Central memory CD4-positive, alpha-beta T cell (primary cell): Measurements from ENCODE around the gene SDK2.

ENCODE experiments used
- DNase-seq: peaks from one replicate; pipeline ENCODE4 v3.0.0; 2022

SDK2 gene

DNA sequence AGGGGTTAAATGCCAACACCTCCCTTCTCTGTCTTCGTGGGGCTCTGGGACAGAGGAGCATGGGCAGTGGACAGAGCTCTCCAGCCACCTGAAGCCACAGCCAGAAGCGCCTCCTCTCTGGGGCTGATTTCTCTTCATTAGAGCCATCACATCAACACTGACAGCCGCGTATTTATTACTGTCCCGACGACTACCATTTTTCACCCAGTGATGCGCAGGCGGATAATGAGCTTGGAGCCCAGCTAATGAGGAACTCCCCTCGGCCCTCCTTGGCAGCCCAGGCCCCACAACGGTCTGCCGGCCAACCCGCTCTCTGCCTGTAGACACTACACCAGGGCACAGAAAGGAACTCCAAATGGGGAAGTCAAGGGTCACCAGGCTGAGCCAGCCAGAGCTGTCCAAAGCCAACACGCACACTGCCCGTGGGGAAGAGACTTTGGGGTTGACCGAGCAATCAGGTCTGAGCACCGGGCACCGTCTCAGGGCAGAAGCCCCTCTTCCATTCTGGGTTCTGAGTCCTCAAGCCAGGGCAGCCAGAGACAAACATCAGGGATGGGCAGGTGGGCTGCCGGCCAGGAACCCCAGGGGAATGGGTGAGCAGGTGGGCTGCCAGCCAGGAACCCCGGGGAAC lies 13.2 kb downstream of the SDK2 start:
- no peak for DNase-seq

DNA sequence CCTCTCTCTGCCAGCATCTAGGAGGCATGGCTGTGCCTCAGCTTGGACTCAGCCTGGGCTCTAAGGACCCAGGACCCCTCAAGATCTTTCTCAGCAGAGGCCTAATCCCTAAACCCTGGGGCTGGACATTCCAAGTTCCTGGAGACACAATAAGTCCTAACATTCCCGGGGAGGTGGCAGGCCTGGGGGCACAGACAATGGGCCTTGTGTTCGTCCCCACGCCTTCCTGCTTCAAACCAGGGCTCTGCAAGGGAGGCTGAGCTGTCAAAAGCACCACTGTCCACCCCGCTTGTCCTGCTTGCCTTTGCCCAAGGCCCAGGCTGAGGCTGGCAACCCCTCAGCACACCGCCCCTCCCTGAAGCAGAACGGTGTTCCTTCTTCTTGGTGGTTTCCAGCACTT lies 13.7 kb downstream of the SDK2 start:
- DNase-seq: no peak

GRCh38 chr17:73628642-73629552 lies 15.3 kb downstream of the SDK2 start:
- no peak for DNase-seq

GRCh38 chr17:73625991-73626673 lies 18.1 kb downstream of the SDK2 start:
- DNase-seq: no peak

- DNase-seq: no peak
Measured at GRCh38 chr17:73625006-73625405, 19.2 kb downstream of the SDK2 start.

- DNase-seq: no peak
Measured at GRCh38 chr17:73624496-73624988, 19.7 kb downstream of the SDK2 start.

- DNase-seq: no peak
Measured at GRCh38 chr17:73623818-73624217, 20.4 kb downstream of the SDK2 start.

DNA sequence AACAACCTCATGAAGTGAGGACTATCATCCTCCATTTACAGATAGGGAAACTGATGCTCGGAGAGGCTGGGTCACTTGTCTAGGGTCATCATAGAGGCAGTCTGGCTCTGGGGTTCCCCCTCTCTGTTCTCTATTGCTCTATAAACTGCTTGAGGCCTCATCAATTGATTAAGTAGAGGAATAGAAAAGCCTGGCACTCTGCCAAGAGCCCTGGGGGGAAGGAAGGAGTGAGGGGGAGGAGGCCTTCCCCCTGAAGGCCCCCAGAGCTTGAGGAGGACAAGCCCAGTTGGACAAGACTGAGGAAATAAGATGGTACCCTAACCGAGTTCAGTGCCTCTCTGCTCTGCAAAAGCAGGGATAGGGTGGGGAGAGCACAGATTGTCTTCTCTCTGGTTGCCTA lies 21.0 kb downstream of the SDK2 start:
- DNase-seq: no peak

- DNase-seq: no peak
Measured at GRCh38 chr17:73622381-73622780, 21.9 kb downstream of the SDK2 start.

DNA sequence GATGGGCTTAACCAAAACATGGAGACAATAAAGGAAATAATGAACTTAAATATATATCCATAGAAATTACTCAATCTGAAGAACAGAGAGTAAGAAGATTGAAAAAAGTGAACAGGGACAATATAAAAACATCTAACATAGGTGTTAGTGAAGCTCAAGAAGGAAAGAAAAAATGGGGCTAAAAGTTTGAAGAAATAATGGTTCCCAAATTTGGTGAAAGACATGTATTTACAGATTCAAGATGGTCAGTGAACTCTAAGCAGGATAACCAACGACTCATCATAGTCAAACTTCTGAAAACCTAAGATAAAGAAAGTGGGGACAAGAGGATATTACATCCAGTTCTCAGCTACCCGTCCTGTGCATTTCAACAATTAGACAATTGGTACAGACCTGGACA lies 22.6 kb downstream of the SDK2 start:
- no peak for DNase-seq

DNA sequence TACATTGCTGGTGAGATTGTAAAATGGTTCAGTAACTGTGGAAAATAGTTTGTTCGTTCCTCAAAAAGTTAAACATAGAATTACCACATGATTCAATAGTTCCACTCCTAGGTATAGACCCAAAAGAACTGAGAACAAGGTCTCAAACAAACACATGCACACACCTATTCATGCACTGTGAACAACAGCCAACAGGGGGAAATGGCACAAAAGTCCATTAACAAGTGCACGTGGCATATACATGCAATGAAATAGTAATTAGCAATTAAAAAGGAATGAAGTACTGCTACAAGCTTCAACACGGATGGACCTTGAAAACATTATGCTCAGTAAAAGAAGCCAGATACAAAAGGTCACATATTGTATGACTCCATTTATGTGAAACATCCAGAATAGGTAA lies 23.8 kb downstream of the SDK2 start:
- DNase-seq: no peak

DNA sequence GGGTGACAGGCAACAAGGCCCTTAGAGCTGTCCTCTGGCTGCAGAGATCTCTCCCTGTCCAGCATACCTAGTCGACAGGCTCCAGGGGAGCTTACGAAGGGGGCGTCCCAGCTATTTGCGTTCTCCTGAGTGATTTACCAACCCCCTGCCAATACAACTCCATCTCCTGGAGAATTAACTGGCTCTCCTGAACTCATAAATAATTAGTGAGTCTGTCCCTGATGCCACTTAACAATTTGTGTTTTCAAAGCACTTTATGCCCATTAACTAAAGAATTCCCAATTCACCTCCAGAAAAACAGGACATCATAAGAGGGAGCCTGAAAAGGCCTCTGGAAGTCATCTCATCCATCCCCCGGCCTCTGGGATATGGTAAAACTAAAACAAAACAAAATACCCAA lies 26.7 kb downstream of the SDK2 start:
- DNase-seq: no peak

DNA sequence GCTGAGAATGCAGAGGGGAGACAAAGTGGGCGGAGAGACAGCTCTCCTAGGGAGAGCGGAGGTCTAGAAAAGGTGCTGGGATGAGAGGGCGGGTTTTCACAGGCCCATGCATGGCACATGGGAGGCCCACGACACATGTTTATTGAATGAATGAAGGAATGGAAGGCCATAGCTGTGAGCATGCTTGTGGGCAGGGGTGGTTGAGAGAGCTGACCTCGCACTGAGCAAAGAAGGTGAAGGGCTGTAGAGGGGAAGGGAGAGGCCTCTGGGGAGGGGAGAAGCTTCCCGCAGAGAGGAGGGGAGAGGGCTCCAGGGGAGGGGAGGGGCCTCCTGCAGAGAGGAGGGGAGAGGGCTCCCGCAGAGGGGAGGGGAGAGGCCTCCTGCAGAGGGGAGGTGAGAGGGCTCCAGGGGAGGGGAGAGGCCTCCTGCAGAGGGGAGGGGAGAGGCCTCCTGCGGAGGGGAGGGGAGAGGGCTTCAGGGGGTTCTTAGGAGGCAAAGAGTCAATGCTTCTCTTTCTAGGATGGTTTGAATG lies 27.3 kb downstream of the SDK2 start:
- no peak for DNase-seq

DNA sequence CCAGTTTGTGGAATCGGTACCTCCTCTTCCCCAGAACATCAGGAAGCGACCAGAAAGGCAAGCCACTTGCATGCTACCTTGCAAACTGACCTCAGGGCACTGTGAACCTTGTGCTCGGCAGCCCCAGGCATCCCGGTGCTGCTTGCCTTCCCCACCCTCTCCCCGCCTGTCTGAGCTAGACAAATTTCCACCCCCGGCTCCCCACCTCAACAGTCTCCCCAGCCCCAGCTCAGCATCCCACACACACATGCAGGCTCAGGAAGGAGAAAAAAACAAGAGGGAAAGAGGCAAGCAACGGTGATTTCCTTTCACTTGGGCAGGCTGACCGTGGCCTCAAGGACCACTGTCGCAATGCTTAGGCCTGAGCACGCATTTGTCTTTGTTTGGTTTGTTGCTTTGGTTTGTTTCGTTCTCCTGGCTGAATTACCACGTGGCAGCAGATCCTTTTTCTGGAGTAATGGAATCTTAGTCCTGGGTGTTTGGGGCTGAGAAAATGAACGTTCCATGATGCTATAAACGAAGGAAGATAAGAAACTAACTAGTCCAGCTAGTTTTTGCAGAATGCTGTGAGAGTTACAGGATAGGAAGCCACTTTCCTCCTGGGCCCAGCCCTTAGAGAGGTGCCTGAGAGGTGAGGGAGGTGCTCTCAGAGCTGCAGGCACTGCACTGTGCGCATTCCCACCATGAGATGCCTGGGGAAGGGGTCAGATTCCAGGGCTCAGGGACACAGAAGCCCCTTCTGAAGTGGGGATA lies 27.9 kb downstream of the SDK2 start:
- no peak for DNase-seq

DNA sequence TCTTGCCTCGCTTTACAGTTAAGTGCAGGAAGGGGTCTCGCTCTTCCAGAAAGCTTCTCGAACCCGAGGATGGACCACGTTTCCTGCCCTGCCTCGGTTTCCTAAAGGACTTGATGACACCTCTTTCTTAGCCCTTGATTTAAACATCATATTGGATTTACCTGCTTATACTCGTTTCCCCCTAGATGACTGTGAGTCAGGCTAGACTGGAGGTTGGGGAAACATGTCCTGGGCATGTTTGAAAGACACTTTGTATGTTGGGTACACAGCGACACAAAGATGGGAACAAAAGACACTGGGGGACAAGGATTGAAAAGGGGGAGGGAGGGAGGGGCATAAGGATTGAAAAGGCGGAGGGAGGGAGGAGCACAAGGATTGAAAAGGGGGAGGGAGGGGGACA lies 30.0 kb downstream of the SDK2 start:
- no peak for DNase-seq

DNA sequence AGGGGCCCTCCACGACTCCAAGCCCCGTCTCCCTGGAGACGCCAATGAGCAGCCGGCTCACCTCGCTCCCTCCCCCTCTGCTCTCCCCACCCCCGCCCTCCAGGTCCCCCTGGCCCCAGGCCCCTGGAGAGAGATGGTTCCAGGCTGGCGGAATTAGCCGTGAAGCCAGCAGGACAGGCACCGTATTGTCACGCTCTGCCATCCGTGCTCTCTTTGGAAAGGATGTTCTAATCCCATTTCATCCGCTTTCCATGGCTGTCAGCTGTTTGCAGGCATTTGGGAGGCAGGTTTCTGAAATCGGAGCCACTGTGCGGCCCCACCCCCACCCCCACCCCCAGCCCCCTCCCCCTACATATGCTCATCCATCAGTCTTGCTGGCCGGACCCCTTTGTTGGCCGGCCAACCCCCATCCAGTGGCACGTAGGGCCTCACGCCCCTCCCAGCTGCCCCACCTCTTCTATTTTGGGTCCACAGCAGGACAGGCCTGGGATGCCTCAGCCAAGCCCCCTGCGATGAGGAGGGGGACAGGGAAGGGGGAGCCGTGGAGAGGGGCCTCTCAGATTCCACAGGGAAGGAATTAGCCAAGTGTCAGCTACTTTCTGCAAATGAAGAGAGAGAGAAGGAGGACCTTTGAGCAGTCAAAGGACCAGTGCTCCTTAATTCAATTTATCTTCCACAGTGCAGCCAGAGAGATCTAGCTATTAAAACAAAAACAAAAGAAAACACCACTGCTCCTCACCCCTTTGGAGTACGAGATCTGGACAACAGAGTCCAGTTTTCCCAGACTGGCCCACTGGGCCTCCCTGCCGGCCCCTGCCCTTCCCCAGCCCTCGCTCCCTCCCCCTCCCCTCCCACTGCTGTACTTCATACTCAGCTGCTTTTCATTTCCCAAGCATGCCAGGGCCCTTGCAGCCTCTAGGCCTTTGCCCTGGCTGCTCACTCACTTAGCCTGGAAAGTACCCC lies 30.7 kb downstream of the SDK2 start:
- no peak for DNase-seq

DNA sequence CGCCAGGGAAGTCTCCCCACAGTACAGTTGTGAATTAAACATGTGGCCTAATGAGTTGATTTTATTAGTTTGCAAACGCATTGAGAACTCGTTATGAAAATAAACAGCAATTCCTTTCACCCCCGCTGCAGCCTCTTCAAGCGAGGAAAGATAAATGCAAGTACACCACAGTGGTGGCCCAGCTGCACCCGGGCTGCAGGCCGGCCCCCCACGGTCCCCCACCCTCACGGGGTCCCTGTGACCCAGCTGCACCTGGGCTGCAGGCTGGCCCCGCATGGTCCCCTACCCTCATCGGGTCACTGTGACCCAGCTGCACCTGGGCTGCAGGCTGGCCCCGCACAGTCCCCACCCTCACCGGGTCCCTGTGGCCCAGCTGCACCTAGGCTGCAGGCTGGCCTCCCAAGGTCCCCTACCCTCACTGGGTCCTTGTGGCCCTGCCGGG lies 32.2 kb downstream of the SDK2 start:
- DNase-seq: no peak

DNA sequence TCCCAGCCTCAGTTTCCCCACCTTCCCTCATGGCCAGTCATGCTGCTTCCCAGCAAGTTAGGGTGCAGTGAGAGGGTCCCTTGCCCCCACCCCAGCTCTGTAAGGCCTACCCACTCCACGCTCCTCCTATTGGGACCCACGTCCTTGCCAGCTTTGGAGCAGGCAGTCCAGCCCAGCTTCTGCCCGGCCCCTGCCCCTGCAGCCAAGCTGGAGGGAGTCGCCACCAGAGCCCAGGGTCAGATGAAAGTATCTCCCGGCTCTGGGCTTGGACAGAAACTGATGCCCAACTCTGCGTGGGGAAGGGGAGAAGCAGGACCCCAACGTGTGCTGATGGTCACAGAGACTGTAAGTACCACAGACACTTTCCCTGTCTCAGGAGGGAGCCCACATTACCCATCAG lies 32.6 kb downstream of the SDK2 start:
- no peak for DNase-seq

DNA sequence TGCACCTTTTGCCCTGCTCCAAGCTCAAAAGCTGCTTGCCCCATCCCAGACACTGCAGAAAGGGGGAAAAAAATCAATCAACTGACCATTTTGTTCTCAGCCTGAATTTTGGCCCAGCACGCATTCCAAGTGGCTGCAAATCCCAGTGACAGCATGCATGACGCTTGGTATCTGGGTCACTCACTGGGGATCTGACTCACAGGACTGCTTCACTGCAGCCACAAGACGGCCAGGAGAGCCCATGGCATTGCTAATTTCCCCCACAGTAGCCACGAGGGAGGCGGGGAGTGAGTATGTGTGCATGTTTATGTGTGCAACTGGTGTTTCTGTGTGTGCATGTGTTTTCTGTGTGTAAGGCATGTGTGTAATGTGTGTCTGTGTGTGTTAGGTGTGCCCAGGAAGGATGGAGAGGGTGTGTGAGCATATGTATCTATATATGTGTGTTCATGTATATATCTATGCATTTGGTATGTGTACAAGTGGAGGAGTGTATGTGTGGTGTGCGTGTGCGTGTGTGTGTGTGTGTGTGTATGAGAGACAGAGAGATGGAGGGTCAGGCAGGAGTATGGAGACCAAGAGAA lies 33.8 kb downstream of the SDK2 start:
- no peak for DNase-seq

GRCh38 chr17:73609758-73610157 lies 34.5 kb downstream of the SDK2 start:
- no peak for DNase-seq

DNA sequence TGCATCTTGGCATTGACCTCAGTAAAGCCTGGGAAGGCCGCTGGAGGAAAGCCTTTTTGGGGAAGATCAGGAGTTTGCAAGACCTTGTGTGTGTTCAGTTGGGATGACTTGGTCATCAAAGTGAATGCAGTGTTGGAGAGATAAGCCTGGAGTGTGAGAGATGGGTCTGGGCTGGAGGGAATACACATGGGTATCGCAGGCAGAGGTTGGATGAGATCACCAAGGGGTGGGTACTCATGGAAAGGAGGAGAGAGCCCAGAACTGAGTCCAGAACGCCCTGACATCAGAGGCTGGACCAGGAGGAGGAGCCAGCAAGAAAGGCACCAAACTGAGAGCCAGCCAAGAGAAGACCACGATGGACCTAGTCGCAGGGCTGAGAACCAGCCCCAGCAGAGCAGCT lies 35.2 kb downstream of the SDK2 start:
- no peak for DNase-seq
